GM23338 (cell line): Measurements from ENCODE around the gene ARAP1. TPM values are rescaled to one million over a fixed set of nuclear protein-coding genes. Genes with fewer than 3 reads are reported as not detected.

Experiments used
- ATAC-seq: fragments of 200-7000 bp; cut with Tn5 transposase; 3 replicates; pipeline ENCODE4 v1.9.1; 2020
- DNase-seq: peaks from one replicate; pipeline ENCODE4 v3.0.0-alpha.2; 2015; ENCODE audit warnings: low spot score
- H2AFZ ChIP-seq: fragments of 200-600 bp; sonication (generic); 2 replicates; pipeline ENCODE4 v1.8.0; 2016; ENCODE audit warnings: antibody characterized with exemption, mild to moderate bottlenecking, moderate library complexity
- H3F3A ChIP-seq: fragments of 200-600 bp; sonication (generic); replicated peaks from 2 replicates; pipeline ENCODE4 v1.8.0; 2017; ENCODE audit warnings: antibody characterized with exemption, mixed run types, low read depth
- H3K27ac ChIP-seq: fragments of 200-600 bp; sonication (generic); 2 replicates; pipeline ENCODE4 v1.6.1; 2016; ENCODE audit warnings: low read depth
- H3K27me3 ChIP-seq: fragments of 200-600 bp; sonication (generic); 2 replicates; pipeline ENCODE4 v1.8.0; 2016; ENCODE audit warnings: mild to moderate bottlenecking, mixed run types, moderate library complexity; ENCODE audit not compliant: insufficient read depth
- H3K36me3 ChIP-seq: fragments of 200-600 bp; sonication (generic); 2 replicates; pipeline ENCODE4 v1.8.0; 2016; ENCODE audit warnings: mild to moderate bottlenecking; ENCODE audit not compliant: insufficient read depth
- H3K4me1 ChIP-seq: fragments of 200-600 bp; sonication (generic); 2 replicates; pipeline ENCODE4 v1.8.0; 2016; ENCODE audit warnings: mild to moderate bottlenecking, moderate library complexity; ENCODE audit not compliant: insufficient read depth
- H3K4me2 ChIP-seq: fragments of 200-600 bp; sonication (generic); 2 replicates; pipeline ENCODE4 v1.7.1; 2017; ENCODE audit warnings: mixed run types
- H3K4me3 ChIP-seq: fragments of 200-600 bp; sonication (generic); 2 replicates; pipeline ENCODE4 v1.6.1; 2016; ENCODE audit warnings: mixed run types
- H3K79me2 ChIP-seq: fragments of 200-600 bp; sonication (generic); replicated peaks from 2 replicates; pipeline ENCODE4 v1.8.0; 2017; ENCODE audit warnings: mild to moderate bottlenecking; ENCODE audit not compliant: insufficient read depth
- H3K9me2 ChIP-seq: fragments of 200-600 bp; sonication (generic); 2 replicates; pipeline ENCODE4 v1.8.0; 2017; ENCODE audit not compliant: insufficient read depth
- H4K20me1 ChIP-seq: fragments of 200-600 bp; sonication (generic); replicated peaks from 2 replicates; pipeline ENCODE4 v1.8.0; 2017; ENCODE audit warnings: mild to moderate bottlenecking; ENCODE audit not compliant: insufficient read depth
- H3K27ac Mint-ChIP-seq: 2 replicates; pipeline ENCODE4 v1.8.0; 2020; ENCODE audit warnings: inconsistent platforms, mild to moderate bottlenecking, moderate library complexity, mixed read lengths
- H3K27me3 Mint-ChIP-seq: 3 replicates; pipeline ENCODE4 v1.8.0; 2022; ENCODE audit warnings: low read depth, mild to moderate bottlenecking, moderate library complexity, mixed read lengths, inconsistent platforms; ENCODE audit not compliant: insufficient read depth, poor library complexity
- H3K36me3 Mint-ChIP-seq: 3 replicates; pipeline ENCODE4 v1.8.0; 2021; ENCODE audit warnings: low read depth, mild to moderate bottlenecking, inconsistent platforms, moderate library complexity, mixed read lengths
- H3K4me1 Mint-ChIP-seq: 3 replicates; pipeline ENCODE4 v1.8.0; 2020; ENCODE audit warnings: mild to moderate bottlenecking, inconsistent platforms, mixed read lengths
- H3K4me3 Mint-ChIP-seq: 3 replicates; pipeline ENCODE4 v1.8.0; 2021; ENCODE audit warnings: moderate library complexity, mild to moderate bottlenecking, inconsistent platforms, mixed read lengths
- H3K9me3 Mint-ChIP-seq: 3 replicates; pipeline ENCODE4 v1.8.0; 2020; ENCODE audit warnings: moderate library complexity, mild to moderate bottlenecking, inconsistent platforms, mixed read lengths
- CREB1 ChIP-seq: fragments of 250-450 bp; sonication (Bioruptor Pico); IDR thresholded peaks from 2 replicates; pipeline ENCODE4 v1.5.0; 2020; ENCODE audit warnings: low read depth, mild to moderate bottlenecking, moderate library complexity
- ETS1 ChIP-seq: IDR thresholded peaks from 2 replicates; pipeline ENCODE4 v1.6.1; 2016; ENCODE audit warnings: antibody characterized with exemption
- EZH2 ChIP-seq: fragments of 200-600 bp; sonication (generic); IDR thresholded peaks from one replicate; pipeline ENCODE4 v1.8.0; 2017; ENCODE audit warnings: antibody characterized with exemption, mild to moderate bottlenecking, low read depth; ENCODE audit not compliant: unreplicated experiment
- EZH2phosphoT487 ChIP-seq: fragments of 200-600 bp; sonication (generic); IDR thresholded peaks from one replicate; pipeline ENCODE4 v1.8.1; 2018; ENCODE audit warnings: antibody characterized with exemption; ENCODE audit not compliant: unreplicated experiment
- NANOG ChIP-seq: IDR thresholded peaks from 2 replicates; pipeline ENCODE4 v1.6.1; 2016; ENCODE audit warnings: antibody characterized with exemption, borderline replicate concordance
- POLR2AphosphoS5 ChIP-seq: IDR thresholded peaks from 2 replicates; pipeline ENCODE4 v1.6.1; 2016; ENCODE audit warnings: antibody characterized with exemption, low read depth
- REST ChIP-seq: IDR thresholded peaks from one replicate; pipeline ENCODE4 v1.6.1; 2018; ENCODE audit warnings: antibody characterized with exemption; ENCODE audit not compliant: unreplicated experiment
- STAT1 ChIP-seq: IDR thresholded peaks from one replicate; pipeline ENCODE4 v1.6.1; 2016; ENCODE audit warnings: antibody characterized with exemption; ENCODE audit not compliant: unreplicated experiment
- ZNF114 ChIP-seq: fragments of 250-450 bp; sonication (Bioruptor Pico); IDR thresholded peaks from 2 replicates; pipeline ENCODE4 v1.5.0; 2020; ENCODE audit warnings: mild to moderate bottlenecking, moderate library complexity
- polyA plus RNA-seq: library from polyadenylated mRNA; unstranded; fragments of >200 nt; fragmentation: Nextera tagmentation; extraction: Ambion mirVana; gene quantifications from 2 replicates; pipeline ENCODE4 v1.2.1, GENCODE V29; 2016
- total RNA-seq: library from RNA; depleted of rRNA; stranded (reverse); fragments of >200 nt; shearing (Covaris generic); gene quantifications from 2 replicates; pipeline ENCODE4 v1.2.3, GENCODE V29; 2014

ARAP1 gene
- total and polyA plus RNA-seq, 2 experiments from 2014 or later = 24.5 to 116 TPM

GRCh38 chr11:72732329-72732728 lies 19.9 kb downstream of the ARAP1 start:
- TF ChIP-seq REST (no peak), EZH2phosphoT487 (no peak), ZNF114 (CRISPR knock-in tag) (no peak), CREB1 (CRISPR knock-in tag) (no peak), NANOG (no peak)
- H3K79me2 ChIP-seq = peaks cover 71% of the 10 kb centered on the region
- no peak overlapping the region; the same call in 1 of the 2 replicates for H3K27ac ChIP-seq
- Mint-ChIP-seq H3K4me3 (no peak overlapping the region), H3K36me3 (peaks cover 25% of the 10 kb centered on the region), H3K4me1 (peaks cover 34% of the 10 kb centered on the region), H3K9me3 (no peaks in the 10 kb centered on the region; the same call in 2 of the 3 replicates), H3K27ac (no peak overlapping the region), H3K27me3 (peaks cover 6% of the 10 kb centered on the region)
- no peaks in the 10 kb centered on the region for H3K9me2 ChIP-seq
- H3K4me3 ChIP-seq = no peak overlapping the region
- no peaks in the 10 kb centered on the region for H3K27me3 ChIP-seq
- H2AFZ ChIP-seq = no peak overlapping the region
- ATAC-seq = no peak
- H3K36me3 ChIP-seq = no peaks in the 10 kb centered on the region
- peaks cover 24% of the 10 kb centered on the region for H3K4me1 ChIP-seq
- H3K4me2 ChIP-seq = no peak overlapping the region
- no peaks in the 10 kb centered on the region for H3F3A ChIP-seq
- no peak for DNase-seq
- peaks cover 7% of the 10 kb centered on the region; the same call in 1 of the 2 replicates for H4K20me1 ChIP-seq

- no peak overlapping the region for H3K27ac Mint-ChIP-seq
- no peaks in the 10 kb centered on the region for H3K27me3 ChIP-seq
- TF ChIP-seq REST (no peak), POLR2AphosphoS5 (no peak), EZH2 (no peak), CREB1 (CRISPR knock-in tag) (no peak), ZNF114 (CRISPR knock-in tag) (no peak), NANOG (no peak), ETS1 (no peak), STAT1 (no peak)
These were observed 21.5 kb downstream of the ARAP1 start for GRCh38 chr11:72730737-72731136.

More at GRCh38 chr11:72730737-72731136, 21.5 kb downstream of the ARAP1 start:
- Histone ChIP-seq H4K20me1 (peaks cover 7% of the 10 kb centered on the region; the same call in 1 of the 2 replicates), H3F3A (no peaks in the 10 kb centered on the region), H3K4me1 (peaks cover 9% of the 10 kb centered on the region), H3K4me2 (peak overlapping the region; percentile 4; the same call in 1 of the 2 replicates), H3K4me3 (no peak overlapping the region), H3K9me2 (no peaks in the 10 kb centered on the region), H3K27ac (peak overlapping the region; percentile 33; the same call in 1 of the 2 replicates), H3K79me2 (peaks cover 58% of the 10 kb centered on the region), H3K36me3 (no peaks in the 10 kb centered on the region), H2AFZ (no peak overlapping the region)
- peaks cover 18% of the 10 kb centered on the region for H3K4me1 Mint-ChIP-seq
- no peak for ATAC-seq
- peaks cover 25% of the 10 kb centered on the region for H3K36me3 Mint-ChIP-seq
- no peak for DNase-seq
- H3K9me3 Mint-ChIP-seq = no peaks in the 10 kb centered on the region; the same call in 2 of the 3 replicates
- peaks cover 7% of the 10 kb centered on the region for H3K27me3 Mint-ChIP-seq
- H3K4me3 Mint-ChIP-seq = no peak overlapping the region
